A549 (cell line): Measurements from ENCODE around the gene VARS2. TPM values are rescaled to one million over a fixed set of nuclear protein-coding genes. Genes with fewer than 3 reads are reported as not detected.

Experiments
- ATAC-seq, 2 experiments: fragments of 200-7000 bp in 1 of 2; fragments of >200 bp in 1 of 2; cut with Nextera tagmentation in 1 of 2; cut with Tn5 transposase in 1 of 2; 3 replicates each; pipeline versions ENCODE4 v1.8.0 to v1.9.1; 2018 to 2020; ENCODE audit warnings: mild to moderate bottlenecking in 1 of 2, moderate library complexity in 1 of 2
- CTCF ChIA-PET: fragments of 300-600 bp; sonication (Branson Sonifier 250); formaldehyde crosslinking; extraction: SDS; loops from one replicate; lab custom pipeline; 2021; ENCODE audit warnings: antibody characterized with exemption, inconsistent platforms; lab: Yijun Ruan, JAX
- POLR2A ChIA-PET: fragments of 350-600 bp; formaldehyde crosslinking; extraction: SDS; loops from one replicate; lab custom pipeline; 2021; ENCODE audit warnings: antibody characterized with exemption, inconsistent platforms; lab: Yijun Ruan, JAX
- DNase-seq, 2 experiments: peaks; one replicate each; pipeline versions ENCODE4 v3.0.0 to v3.0.0-alpha.2; 2011 to 2016; ENCODE audit warnings: low read depth in 1 of 2, low spot score in 1 of 2
- FAIRE-seq: peaks from 2 replicates; lab custom pipeline; 2011; peaks lifted over from hg19 to GRCh38; lab: Jason Lieb, UNC
- H3K27ac ChIP-seq, 2 experiments: fragments of >200 bp; sonication (Bioruptor Twin); formaldehyde crosslinking; 3 replicates each; pipeline ENCODE4 v1.5.1; 2016 to 2017
- H3K4me1 ChIP-seq: fragments of >200 bp; sonication (Bioruptor Twin); formaldehyde crosslinking; 3 replicates; pipeline ENCODE4 v1.6.1; 2016
- H3K4me2 ChIP-seq: fragments of >200 bp; sonication (Bioruptor Twin); formaldehyde crosslinking; 3 replicates; pipeline ENCODE4 v1.6.1; 2016
- H3K4me3 ChIP-seq: fragments of >200 bp; sonication (Bioruptor Twin); formaldehyde crosslinking; 3 replicates; pipeline ENCODE4 v1.5.1; 2016
- H3K9me3 ChIP-seq: fragments of >200 bp; sonication (Bioruptor Twin); formaldehyde crosslinking; 3 replicates; pipeline ENCODE4 v1.6.1; 2016
- CEBPB ChIP-seq, 2 experiments: fragments of >200 bp in 1 of 2; sonication (Bioruptor Twin) in 1 of 2; formaldehyde crosslinking in 1 of 2; IDR thresholded peaks; 2 replicates each; pipeline ENCODE4 v1.6.1; 2012 to 2016
- FOSL2 ChIP-seq, 2 experiments: fragments of 450-650 bp in 1 of 2; fragments of >200 bp in 1 of 2; sonication (Bioruptor Twin) in 1 of 2; formaldehyde crosslinking; IDR thresholded peaks; 2 replicates each; pipeline versions ENCODE4 v1.5.0 to v1.6.1; 2016 to 2020; ENCODE audit warnings: mild to moderate bottlenecking in 1 of 2, moderate library complexity in 1 of 2
- HOXB5 ChIP-seq: fragments of 250-450 bp; sonication (Bioruptor Pico); IDR thresholded peaks from 2 replicates; pipeline ENCODE4 v1.5.0; 2020; ENCODE audit warnings: mild to moderate bottlenecking, moderate library complexity
- JUNB ChIP-seq: fragments of >200 bp; sonication (Bioruptor Twin); formaldehyde crosslinking; IDR thresholded peaks from 2 replicates; pipeline ENCODE4 v1.6.1; 2016
- NFE2L2 ChIP-seq: fragments of 150-350 bp; conservative IDR thresholded peaks from 2 replicates; pipeline ENCODE4 v1.6.1; 2014; ENCODE audit warnings: low read length
- RAD21 ChIP-seq, 2 experiments: fragments of >200 bp in 1 of 2; sonication (Bioruptor Twin) in 1 of 2; formaldehyde crosslinking in 1 of 2; IDR thresholded peaks in 1 of 2; conservative IDR thresholded peaks in 1 of 2; 2 replicates in 1 of 2; 3 replicates in 1 of 2; pipeline ENCODE4 v1.6.1; 2012 to 2018; ENCODE audit warnings: inconsistent platforms in 1 of 2
- RFX5 ChIP-seq: fragments of 450-650 bp; IDR thresholded peaks from 2 replicates; pipeline ENCODE4 v1.7.1; 2014; ENCODE audit warnings: antibody characterized with exemption, mild to moderate bottlenecking, moderate library complexity
- SREBF2 ChIP-seq: fragments of 450-650 bp; IDR thresholded peaks from 2 replicates; pipeline ENCODE4 v1.6.1; 2014; ENCODE audit warnings: mild to moderate bottlenecking, moderate library complexity
- TFCP2L1 ChIP-seq: fragments of 250-450 bp; sonication (Bioruptor Pico); IDR thresholded peaks from 2 replicates; pipeline ENCODE4 v1.5.0; 2021; ENCODE audit warnings: mild to moderate bottlenecking
- ZC3H11A ChIP-seq: fragments of 450-650 bp; IDR thresholded peaks from 2 replicates; pipeline ENCODE4 v1.6.1; 2014; ENCODE audit warnings: antibody characterized with exemption, mild to moderate bottlenecking
- ZSCAN20 ChIP-seq: fragments of 250-450 bp; sonication (Bioruptor Pico); IDR thresholded peaks from 2 replicates; pipeline ENCODE4 v1.8.0; 2022; ENCODE audit warnings: mild to moderate bottlenecking, moderate library complexity
- WGBS: methylation state at CpG from one replicate; pipeline ENCODE4 v1.1.6; 2017; ENCODE audit errors: missing lambda C conversion rate; 5-methylcytosine and 5-hydroxymethylcytosine counted together
- polyA plus RNA-seq, 4 experiments: library from polyadenylated mRNA; depleted of rRNA in 3 of 4; stranded (reverse); fragments of >200 nt; fragmentation: RNase III in 1 of 4; extraction: RNeasy Plus Mini Kit Qiagen cat#74134 plus additional on column Dnase treatment in 1 of 4; gene quantifications; 2 replicates in 3 of 4; 3 replicates in 1 of 4; pipeline ENCODE4 v1.2.3, GENCODE V29; 2011 to 2017
- TF ChIP-seq, protein P1 (sequence below): fragments of 200-600 bp; sonication (generic); IDR thresholded peaks from 2 replicates; pipeline ENCODE4 v1.6.1; 2016; ENCODE audit warnings: antibody characterized with exemption, mild to moderate bottlenecking, moderate library complexity
- TF ChIP-seq, protein P2 (sequence below): fragments of >200 bp; sonication (Bioruptor Twin); formaldehyde crosslinking; IDR thresholded peaks from 3 replicates; pipeline ENCODE4 v1.5.1; 2016
- TF ChIP-seq, protein P3 (sequence below): fragments of >200 bp; sonication (Bioruptor Twin); formaldehyde crosslinking; IDR thresholded peaks from 3 replicates; pipeline ENCODE4 v1.6.1; 2016
- TF ChIP-seq, protein P4 (sequence below): fragments of >200 bp; sonication (Bioruptor Twin); formaldehyde crosslinking; IDR thresholded peaks from 2 replicates; pipeline ENCODE4 v1.6.1; 2016
- TF ChIP-seq, protein P5 (sequence below): fragments of 150-350 bp; IDR thresholded peaks from 2 replicates; pipeline ENCODE4 v1.6.1; 2014; ENCODE audit warnings: low read depth, mild to moderate bottlenecking, low read length
- TF ChIP-seq, protein P6 (sequence below): IDR thresholded peaks from 2 replicates; pipeline ENCODE4 v1.6.1; 2012; ENCODE audit warnings: low read depth, borderline replicate concordance
- TF ChIP-seq, protein P7 (sequence below): fragments of 450-650 bp; IDR thresholded peaks from 2 replicates; pipeline ENCODE4 v1.6.1; 2014; ENCODE audit warnings: antibody characterized with exemption

Gene VARS2
- polyA plus RNA-seq, 2 of the 4 experiments (the other 2 are of a cell fraction) = 15.0 to 15.5 TPM

DNA sequence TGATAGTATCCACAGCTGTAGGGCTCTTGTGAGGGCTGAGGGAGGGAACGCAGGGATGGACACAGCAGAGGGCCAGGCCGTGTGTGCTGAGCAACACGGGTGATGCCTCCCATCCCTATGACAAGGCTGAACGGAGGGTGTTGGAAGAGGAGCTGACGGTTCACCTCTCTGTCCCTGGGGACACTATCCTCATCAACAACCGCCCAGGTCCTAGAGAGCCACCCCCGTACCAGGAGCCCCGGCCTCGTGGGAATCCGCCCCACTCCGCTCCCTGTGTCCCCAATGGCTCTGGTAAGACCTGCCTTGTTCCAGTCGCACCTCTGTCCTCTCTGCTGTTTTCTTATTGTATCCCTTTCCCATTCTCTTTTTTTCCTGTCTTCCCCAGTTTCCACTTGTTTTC is 19.7 kb upstream of the VARS2 start:
- POLR2A ChIA-PET = no interaction called here
- Histone ChIP-seq H3K27ac (no peak overlapping the region), H3K4me3 (no peak overlapping the region), H3K4me2 (no peak overlapping the region), H3K9me3 (no peaks in the 10 kb centered on the region), H3K4me1 (no peaks in the 10 kb centered on the region)
- TF ChIP-seq SREBF2 = no peak
- TF ChIP-seq, protein P1, sequence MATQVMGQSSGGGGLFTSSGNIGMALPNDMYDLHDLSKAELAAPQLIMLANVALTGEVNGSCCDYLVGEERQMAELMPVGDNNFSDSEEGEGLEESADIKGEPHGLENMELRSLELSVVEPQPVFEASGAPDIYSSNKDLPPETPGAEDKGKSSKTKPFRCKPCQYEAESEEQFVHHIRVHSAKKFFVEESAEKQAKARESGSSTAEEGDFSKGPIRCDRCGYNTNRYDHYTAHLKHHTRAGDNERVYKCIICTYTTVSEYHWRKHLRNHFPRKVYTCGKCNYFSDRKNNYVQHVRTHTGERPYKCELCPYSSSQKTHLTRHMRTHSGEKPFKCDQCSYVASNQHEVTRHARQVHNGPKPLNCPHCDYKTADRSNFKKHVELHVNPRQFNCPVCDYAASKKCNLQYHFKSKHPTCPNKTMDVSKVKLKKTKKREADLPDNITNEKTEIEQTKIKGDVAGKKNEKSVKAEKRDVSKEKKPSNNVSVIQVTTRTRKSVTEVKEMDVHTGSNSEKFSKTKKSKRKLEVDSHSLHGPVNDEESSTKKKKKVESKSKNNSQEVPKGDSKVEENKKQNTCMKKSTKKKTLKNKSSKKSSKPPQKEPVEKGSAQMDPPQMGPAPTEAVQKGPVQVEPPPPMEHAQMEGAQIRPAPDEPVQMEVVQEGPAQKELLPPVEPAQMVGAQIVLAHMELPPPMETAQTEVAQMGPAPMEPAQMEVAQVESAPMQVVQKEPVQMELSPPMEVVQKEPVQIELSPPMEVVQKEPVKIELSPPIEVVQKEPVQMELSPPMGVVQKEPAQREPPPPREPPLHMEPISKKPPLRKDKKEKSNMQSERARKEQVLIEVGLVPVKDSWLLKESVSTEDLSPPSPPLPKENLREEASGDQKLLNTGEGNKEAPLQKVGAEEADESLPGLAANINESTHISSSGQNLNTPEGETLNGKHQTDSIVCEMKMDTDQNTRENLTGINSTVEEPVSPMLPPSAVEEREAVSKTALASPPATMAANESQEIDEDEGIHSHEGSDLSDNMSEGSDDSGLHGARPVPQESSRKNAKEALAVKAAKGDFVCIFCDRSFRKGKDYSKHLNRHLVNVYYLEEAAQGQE = no peak
- TF ChIP-seq TFCP2L1 = no peak
- TF ChIP-seq ZSCAN20 (CRISPR knock-in tag) = no peak
- TF ChIP-seq, protein P2, sequence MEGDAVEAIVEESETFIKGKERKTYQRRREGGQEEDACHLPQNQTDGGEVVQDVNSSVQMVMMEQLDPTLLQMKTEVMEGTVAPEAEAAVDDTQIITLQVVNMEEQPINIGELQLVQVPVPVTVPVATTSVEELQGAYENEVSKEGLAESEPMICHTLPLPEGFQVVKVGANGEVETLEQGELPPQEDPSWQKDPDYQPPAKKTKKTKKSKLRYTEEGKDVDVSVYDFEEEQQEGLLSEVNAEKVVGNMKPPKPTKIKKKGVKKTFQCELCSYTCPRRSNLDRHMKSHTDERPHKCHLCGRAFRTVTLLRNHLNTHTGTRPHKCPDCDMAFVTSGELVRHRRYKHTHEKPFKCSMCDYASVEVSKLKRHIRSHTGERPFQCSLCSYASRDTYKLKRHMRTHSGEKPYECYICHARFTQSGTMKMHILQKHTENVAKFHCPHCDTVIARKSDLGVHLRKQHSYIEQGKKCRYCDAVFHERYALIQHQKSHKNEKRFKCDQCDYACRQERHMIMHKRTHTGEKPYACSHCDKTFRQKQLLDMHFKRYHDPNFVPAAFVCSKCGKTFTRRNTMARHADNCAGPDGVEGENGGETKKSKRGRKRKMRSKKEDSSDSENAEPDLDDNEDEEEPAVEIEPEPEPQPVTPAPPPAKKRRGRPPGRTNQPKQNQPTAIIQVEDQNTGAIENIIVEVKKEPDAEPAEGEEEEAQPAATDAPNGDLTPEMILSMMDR = no peak
- no peak for TF ChIP-seq RAD21 (conservative IDR thresholded peaks at IDR 0.05 in 1 of 2, IDR thresholded peaks at IDR 0.05 in 1 of 2)
- TF ChIP-seq FOSL2 (IDR thresholded peaks at IDR 0.05) = no peak
- TF ChIP-seq FOSL2 (CRISPR knock-in tag; IDR thresholded peaks at IDR 0.05) = no peak
- TF ChIP-seq, protein P3, sequence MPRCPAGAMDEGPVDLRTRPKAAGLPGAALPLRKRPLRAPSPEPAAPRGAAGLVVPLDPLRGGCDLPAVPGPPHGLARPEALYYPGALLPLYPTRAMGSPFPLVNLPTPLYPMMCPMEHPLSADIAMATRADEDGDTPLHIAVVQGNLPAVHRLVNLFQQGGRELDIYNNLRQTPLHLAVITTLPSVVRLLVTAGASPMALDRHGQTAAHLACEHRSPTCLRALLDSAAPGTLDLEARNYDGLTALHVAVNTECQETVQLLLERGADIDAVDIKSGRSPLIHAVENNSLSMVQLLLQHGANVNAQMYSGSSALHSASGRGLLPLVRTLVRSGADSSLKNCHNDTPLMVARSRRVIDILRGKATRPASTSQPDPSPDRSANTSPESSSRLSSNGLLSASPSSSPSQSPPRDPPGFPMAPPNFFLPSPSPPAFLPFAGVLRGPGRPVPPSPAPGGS = no peak
- TF ChIP-seq RFX5 = no peak
- TF ChIP-seq JUNB = no peak
- no peak for TF ChIP-seq NFE2L2
- TF ChIP-seq, protein P4, sequence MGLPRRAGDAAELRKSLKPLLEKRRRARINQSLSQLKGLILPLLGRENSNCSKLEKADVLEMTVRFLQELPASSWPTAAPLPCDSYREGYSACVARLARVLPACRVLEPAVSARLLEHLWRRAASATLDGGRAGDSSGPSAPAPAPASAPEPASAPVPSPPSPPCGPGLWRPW = no peak
- FAIRE-seq (no peak), ATAC-seq (no peak), DNase-seq (no peak)
- 88% methylated on average over 12 of the region's 12 CpGs for WGBS
- CTCF ChIA-PET = interaction anchor here (0.7 kb wide), 1 partner anchor 347 kb away, joined by 6 read pairs; no protein-coding TSS in a partner anchor

DNA sequence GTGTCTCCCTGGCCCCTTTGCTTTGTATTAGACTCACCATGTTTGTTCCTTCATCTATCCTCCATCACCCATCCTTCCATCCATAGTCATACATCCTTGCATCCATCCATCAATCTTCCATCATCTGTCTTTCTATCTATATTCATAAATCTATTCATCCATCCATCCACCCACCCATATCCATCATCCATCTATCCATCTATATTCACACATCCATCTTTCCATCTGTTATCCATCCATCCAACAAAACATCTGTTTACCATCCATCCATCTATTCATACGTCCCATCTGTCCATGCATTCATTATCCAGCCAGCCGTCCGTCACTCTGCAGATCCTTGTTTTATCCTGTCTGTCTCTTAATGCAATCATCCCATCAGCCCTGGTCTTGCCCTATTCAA is 19.1 kb upstream of the VARS2 start:
- ATAC-seq (no peak), DNase-seq (no peak), FAIRE-seq (no peak)
- TF ChIP-seq JUNB = no peak
- TF ChIP-seq, protein P5, sequence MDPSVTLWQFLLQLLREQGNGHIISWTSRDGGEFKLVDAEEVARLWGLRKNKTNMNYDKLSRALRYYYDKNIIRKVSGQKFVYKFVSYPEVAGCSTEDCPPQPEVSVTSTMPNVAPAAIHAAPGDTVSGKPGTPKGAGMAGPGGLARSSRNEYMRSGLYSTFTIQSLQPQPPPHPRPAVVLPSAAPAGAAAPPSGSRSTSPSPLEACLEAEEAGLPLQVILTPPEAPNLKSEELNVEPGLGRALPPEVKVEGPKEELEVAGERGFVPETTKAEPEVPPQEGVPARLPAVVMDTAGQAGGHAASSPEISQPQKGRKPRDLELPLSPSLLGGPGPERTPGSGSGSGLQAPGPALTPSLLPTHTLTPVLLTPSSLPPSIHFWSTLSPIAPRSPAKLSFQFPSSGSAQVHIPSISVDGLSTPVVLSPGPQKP = no peak
- TF ChIP-seq, protein P6, sequence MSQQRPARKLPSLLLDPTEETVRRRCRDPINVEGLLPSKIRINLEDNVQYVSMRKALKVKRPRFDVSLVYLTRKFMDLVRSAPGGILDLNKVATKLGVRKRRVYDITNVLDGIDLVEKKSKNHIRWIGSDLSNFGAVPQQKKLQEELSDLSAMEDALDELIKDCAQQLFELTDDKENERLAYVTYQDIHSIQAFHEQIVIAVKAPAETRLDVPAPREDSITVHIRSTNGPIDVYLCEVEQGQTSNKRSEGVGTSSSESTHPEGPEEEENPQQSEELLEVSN = no peak
- TF ChIP-seq, protein P7, sequence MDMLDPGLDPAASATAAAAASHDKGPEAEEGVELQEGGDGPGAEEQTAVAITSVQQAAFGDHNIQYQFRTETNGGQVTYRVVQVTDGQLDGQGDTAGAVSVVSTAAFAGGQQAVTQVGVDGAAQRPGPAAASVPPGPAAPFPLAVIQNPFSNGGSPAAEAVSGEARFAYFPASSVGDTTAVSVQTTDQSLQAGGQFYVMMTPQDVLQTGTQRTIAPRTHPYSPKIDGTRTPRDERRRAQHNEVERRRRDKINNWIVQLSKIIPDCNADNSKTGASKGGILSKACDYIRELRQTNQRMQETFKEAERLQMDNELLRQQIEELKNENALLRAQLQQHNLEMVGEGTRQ = no peak
- TF ChIP-seq ZC3H11A = no peak
- TF ChIP-seq CEBPB (IDR thresholded peaks at IDR 0.05) = no peak
- no peak for TF ChIP-seq HOXB5 (CRISPR knock-in tag)
- CTCF ChIA-PET = interaction anchor here (1.1 to 1.5 kb wide), 2 partner anchors 12 to 216 kb away, joined by 3 to 5 read pairs; no protein-coding TSS in a partner anchor
- H3K4me2 ChIP-seq = no peak overlapping the region
- WGBS = 95% methylated on average over 3 of the region's 3 CpGs
- H3K4me3 ChIP-seq = no peak overlapping the region
- H3K9me3 ChIP-seq = no peaks in the 10 kb centered on the region
- no peaks in the 10 kb centered on the region for H3K4me1 ChIP-seq
- no peak overlapping the region for H3K27ac ChIP-seq
- POLR2A ChIA-PET = no interaction called here
